Cardiac muscle cell (in vitro differentiated cells and primary cell): ENCODE data around the gene TTC12. TPM values are rescaled to one million over a fixed set of nuclear protein-coding genes. Genes with fewer than 3 reads are reported as not detected.

Source experiments
- DNase-seq, 2 donors: peaks; one replicate each; pipeline versions ENCODE4 v3.0.0 to v3.0.0-alpha.2; 2010 to 2017; ENCODE audit warnings: low read depth in 1 of 2, low spot score in 1 of 2
- H3K27ac ChIP-seq: fragments of 200-600 bp; sonication (generic); 2 replicates; pipeline ENCODE4 v1.5.1; 2016
- H3K27me3 ChIP-seq: fragments of 200-600 bp; sonication (generic); 2 replicates; pipeline ENCODE4 v1.6.0; 2016; ENCODE audit warnings: control low read depth
- H3K36me3 ChIP-seq: fragments of 200-600 bp; sonication (generic); 2 replicates; pipeline ENCODE4 v1.5.1; 2016; ENCODE audit warnings: control low read depth
- H3K4me1 ChIP-seq: fragments of 200-600 bp; sonication (generic); 2 replicates; pipeline ENCODE4 v1.8.1; 2017; ENCODE audit warnings: low read depth, mild to moderate bottlenecking, mixed run types
- H3K4me3 ChIP-seq: fragments of 200-600 bp; sonication (generic); 2 replicates; pipeline ENCODE4 v1.5.1; 2016; ENCODE audit warnings: mild to moderate bottlenecking
- H3K9me3 ChIP-seq: fragments of 200-600 bp; sonication (generic); 2 replicates; pipeline ENCODE4 v1.5.1; 2017; ENCODE audit warnings: low read depth, mild to moderate bottlenecking, control low read depth
- polyA plus RNA-seq: library from polyadenylated mRNA; unstranded; fragments of >200 nt; fragmentation: Nextera tagmentation; extraction: Ambion mirVana; gene quantifications from 2 replicates; pipeline ENCODE4 v1.2.1, GENCODE V29; 2016
- total RNA-seq: library from RNA; depleted of rRNA; stranded (reverse); fragments of >200 nt; gene quantifications from 2 replicates; pipeline ENCODE4 v1.2.3, GENCODE V29; 2016
- TF ChIP-seq, protein P1 (sequence below): IDR thresholded peaks from 2 replicates; pipeline ENCODE4 v1.5.1; 2012; ENCODE audit warnings: low read depth, mild to moderate bottlenecking, low read length

Gene TTC12
- total and polyA plus RNA-seq, 2 experiments from 2014 or later, result 19.4 to 30.5 TPM

DNA sequence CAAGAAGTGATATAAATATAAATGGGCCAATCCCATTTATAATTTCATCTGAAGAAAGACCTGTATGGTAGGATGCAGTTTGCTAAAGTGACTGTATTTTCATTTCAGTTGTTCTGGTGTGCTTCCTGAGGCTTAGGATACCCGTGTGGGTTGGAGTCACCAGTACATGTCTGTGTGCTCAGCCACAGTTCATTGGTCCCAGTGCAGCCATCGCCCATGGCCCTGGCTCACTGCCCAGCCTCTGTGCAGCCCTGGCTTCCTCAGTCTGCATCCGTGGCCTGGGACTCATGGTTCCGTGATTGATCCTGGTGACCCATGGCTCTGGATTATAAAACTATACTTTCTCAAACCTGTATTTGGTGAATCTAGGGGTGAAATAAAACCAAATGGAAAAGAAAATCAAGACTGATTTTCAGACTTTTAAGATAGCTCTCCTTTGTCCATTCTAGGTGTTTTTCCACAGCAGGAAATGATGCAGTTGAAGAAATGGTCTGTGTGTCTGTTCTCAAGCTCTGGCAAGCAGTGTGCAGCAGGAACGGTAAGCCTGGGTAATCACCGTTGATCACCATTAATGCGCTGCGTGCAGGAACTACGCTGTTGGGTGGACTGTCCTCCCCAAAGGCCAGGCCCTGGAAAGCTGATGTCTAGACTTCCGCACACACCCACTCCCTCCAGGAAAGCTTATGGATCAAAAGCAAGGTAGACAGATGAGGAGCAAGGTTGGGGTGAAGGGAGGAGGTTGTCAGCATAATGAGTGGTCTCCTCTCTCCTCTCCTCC is 27.2 kb downstream of the TTC12 start:
- Histone ChIP-seq H3K4me3 (no peak overlapping the region), H3K9me3 (no peaks in the 10 kb centered on the region), H3K36me3 (peaks cover 9% of the 10 kb centered on the region), H3K4me1 (no peaks in the 10 kb centered on the region), H3K27ac (no peak overlapping the region), H3K27me3 (no peaks in the 10 kb centered on the region)
- DNase-seq, result no peak
- TF ChIP-seq, protein P1, sequence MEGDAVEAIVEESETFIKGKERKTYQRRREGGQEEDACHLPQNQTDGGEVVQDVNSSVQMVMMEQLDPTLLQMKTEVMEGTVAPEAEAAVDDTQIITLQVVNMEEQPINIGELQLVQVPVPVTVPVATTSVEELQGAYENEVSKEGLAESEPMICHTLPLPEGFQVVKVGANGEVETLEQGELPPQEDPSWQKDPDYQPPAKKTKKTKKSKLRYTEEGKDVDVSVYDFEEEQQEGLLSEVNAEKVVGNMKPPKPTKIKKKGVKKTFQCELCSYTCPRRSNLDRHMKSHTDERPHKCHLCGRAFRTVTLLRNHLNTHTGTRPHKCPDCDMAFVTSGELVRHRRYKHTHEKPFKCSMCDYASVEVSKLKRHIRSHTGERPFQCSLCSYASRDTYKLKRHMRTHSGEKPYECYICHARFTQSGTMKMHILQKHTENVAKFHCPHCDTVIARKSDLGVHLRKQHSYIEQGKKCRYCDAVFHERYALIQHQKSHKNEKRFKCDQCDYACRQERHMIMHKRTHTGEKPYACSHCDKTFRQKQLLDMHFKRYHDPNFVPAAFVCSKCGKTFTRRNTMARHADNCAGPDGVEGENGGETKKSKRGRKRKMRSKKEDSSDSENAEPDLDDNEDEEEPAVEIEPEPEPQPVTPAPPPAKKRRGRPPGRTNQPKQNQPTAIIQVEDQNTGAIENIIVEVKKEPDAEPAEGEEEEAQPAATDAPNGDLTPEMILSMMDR, result no peak

DNA sequence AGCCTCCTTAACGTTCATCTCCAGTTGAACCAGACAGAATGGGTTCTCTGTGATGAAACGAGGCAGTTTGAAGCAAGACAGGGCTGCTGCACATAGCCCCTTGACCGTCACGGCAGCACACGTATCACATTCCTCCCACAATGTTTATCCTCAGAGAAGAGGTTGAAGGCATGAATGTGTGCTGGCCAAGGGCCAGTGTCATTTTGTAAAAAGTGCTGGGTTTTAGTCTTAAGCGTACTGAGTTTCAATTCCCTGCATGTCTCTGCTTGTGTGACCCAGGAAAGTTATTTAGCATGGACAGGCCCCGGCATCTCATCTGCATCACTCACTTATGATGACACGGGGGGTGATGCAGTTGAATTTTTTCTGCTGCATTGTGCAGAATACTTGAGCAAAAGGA is 31.6 kb downstream of the TTC12 start:
- Histone ChIP-seq H3K4me3 (no peak overlapping the region), H3K36me3 (peaks cover 5% of the 10 kb centered on the region), H3K9me3 (no peaks in the 10 kb centered on the region), H3K27me3 (no peaks in the 10 kb centered on the region), H3K4me1 (no peaks in the 10 kb centered on the region), H3K27ac (no peak overlapping the region)
- DNase-seq, result peak in 1 of 2 donors; percentile 34
- TF ChIP-seq, protein P1, result no peak

DNA sequence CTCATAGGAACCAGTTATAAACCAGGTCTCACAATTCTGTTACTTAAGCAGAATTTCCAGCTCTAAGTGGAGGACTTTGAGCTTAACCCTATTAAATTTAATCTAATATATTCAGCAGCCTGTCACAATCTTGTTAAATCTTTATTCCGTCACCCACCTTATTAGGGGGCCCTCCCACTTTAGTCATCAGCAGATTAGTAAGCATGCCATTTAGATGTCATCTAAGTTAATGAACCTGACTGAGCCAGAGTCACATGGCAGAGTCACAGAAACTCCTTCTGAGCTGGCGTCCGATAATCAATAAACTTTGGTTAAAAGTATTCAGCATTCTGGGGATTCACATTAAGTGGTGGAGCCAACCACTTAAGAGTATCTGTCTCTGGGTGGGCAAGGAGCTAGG is 35.1 kb downstream of the TTC12 start:
- no peaks in the 10 kb centered on the region for H3K36me3 ChIP-seq
- H3K4me1 ChIP-seq, result no peaks in the 10 kb centered on the region
- TF ChIP-seq, protein P1, result no peak
- H3K9me3 ChIP-seq, result no peaks in the 10 kb centered on the region
- no peak overlapping the region for H3K27ac ChIP-seq
- no peak for DNase-seq
- H3K27me3 ChIP-seq, result no peaks in the 10 kb centered on the region
- no peak overlapping the region for H3K4me3 ChIP-seq

DNA sequence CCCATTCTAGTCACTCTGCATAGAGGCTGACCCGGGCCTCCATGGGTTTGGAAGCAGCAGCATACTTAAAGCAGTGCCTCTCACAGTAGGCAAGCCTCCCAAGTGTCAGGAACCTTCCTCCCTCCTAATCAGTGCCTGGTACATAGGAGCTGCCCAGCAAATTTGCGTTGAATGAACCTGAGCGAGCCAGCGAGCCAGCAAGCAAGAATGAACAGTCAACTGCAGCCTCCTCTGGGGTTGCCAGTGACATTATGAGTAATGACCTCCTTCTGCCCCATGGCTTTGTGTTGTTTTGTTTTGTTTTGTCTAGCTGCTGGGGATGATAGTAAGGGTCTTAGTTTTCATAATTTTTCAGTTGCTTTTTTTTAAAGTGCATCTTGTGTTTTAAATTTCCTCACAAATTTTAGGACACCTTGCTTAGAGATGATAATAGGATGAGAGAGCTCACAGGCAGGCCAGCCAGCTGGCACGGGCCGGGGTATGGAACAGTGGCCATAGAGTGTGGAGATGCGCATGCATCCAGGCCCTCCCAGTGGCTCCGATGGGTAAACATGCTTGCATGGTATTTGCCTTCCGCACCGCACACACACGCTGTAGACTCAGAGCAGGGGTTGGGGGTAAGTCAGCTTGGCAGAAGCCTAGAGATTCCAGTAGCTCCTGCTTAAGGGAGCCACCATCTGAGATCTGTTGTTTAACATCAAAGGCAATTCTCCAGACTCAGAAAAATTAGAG is 36.1 kb downstream of the TTC12 start:
- TF ChIP-seq, protein P1, result no peak

DNA sequence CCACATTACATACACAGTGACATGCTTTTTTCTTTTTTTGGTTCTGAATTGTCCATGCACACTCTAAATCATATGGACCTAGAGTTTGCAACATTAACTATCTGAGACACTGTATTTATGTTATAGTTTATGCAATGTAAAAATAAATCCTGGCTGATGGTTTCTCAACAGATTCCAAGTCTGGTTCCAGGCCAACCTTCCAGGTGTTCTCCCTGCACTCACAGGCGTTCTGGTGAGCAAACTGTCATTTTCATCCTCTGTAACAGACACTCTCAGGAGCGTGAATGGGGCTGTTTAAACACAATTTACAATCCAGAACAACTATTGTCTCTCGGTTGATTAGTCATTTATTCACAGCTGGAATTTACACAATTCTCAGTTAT is 36.7 kb downstream of the TTC12 start:
- TF ChIP-seq, protein P1, result no peak
- H3K27me3 ChIP-seq, result no peaks in the 10 kb centered on the region
- no peaks in the 10 kb centered on the region for H3K9me3 ChIP-seq
- no peak overlapping the region for H3K4me3 ChIP-seq
- H3K27ac ChIP-seq, result no peak overlapping the region
- H3K4me1 ChIP-seq, result no peaks in the 10 kb centered on the region
- DNase-seq, result no peak
- H3K36me3 ChIP-seq, result no peaks in the 10 kb centered on the region

More for the DNA sequence above, 36.1 kb downstream of the TTC12 start:
- H3K36me3 ChIP-seq, result no peaks in the 10 kb centered on the region
- no peak overlapping the region for H3K4me3 ChIP-seq
- DNase-seq, result no peak
- H3K4me1 ChIP-seq, result no peaks in the 10 kb centered on the region
- H3K27ac ChIP-seq, result no peak overlapping the region
- no peaks in the 10 kb centered on the region for H3K27me3 ChIP-seq
- no peaks in the 10 kb centered on the region for H3K9me3 ChIP-seq
